Measurements from ENCODE around the gene GAS2L1.

DNA sequence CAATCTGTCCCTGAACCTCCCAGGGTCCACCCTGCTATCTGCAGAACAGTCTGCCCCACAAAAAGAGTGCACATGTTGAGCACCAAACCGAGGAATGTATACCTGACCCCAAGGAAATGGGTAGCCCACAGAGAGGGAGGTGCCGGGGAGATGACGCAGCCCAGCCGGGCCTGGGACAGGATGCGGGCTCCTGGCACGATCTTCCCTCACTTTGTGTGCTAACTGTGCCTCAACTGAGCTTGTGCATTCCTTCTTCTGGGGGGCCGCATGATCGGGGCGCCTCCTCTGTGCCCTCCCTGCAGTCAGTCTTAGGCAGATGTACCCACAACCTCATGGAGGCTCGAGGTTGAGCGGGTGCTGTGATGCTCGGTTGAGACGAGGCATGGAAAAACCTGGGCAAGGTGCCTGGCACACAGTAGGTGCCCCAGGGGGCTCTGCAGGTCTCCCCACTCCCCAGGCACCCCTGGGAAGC lies 2.4 kb downstream of the GAS2L1 start:
- TF ChIP-seq, protein P1, sequence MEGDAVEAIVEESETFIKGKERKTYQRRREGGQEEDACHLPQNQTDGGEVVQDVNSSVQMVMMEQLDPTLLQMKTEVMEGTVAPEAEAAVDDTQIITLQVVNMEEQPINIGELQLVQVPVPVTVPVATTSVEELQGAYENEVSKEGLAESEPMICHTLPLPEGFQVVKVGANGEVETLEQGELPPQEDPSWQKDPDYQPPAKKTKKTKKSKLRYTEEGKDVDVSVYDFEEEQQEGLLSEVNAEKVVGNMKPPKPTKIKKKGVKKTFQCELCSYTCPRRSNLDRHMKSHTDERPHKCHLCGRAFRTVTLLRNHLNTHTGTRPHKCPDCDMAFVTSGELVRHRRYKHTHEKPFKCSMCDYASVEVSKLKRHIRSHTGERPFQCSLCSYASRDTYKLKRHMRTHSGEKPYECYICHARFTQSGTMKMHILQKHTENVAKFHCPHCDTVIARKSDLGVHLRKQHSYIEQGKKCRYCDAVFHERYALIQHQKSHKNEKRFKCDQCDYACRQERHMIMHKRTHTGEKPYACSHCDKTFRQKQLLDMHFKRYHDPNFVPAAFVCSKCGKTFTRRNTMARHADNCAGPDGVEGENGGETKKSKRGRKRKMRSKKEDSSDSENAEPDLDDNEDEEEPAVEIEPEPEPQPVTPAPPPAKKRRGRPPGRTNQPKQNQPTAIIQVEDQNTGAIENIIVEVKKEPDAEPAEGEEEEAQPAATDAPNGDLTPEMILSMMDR (conservative IDR thresholded peaks at IDR 0.05; ENCODE audit: low read length), result no peak
- no peak for TF ChIP-seq EZH2phosphoT487 (IDR thresholded peaks at IDR 0.05; ENCODE audit: borderline replicate concordance, low read depth, low read length)

All from OCI-LY7 (cell line).